C1 segment of cervical spinal cord (tissue), 14 donors: ENCODE measurements around the gene FNDC3B.

ENCODE experiments used
- DNase-seq, 14 donors: peaks; one replicate each; lab custom pipeline; 2025; lab: John Stamatoyannopoulos, UW

The FNDC3B gene

DNA sequence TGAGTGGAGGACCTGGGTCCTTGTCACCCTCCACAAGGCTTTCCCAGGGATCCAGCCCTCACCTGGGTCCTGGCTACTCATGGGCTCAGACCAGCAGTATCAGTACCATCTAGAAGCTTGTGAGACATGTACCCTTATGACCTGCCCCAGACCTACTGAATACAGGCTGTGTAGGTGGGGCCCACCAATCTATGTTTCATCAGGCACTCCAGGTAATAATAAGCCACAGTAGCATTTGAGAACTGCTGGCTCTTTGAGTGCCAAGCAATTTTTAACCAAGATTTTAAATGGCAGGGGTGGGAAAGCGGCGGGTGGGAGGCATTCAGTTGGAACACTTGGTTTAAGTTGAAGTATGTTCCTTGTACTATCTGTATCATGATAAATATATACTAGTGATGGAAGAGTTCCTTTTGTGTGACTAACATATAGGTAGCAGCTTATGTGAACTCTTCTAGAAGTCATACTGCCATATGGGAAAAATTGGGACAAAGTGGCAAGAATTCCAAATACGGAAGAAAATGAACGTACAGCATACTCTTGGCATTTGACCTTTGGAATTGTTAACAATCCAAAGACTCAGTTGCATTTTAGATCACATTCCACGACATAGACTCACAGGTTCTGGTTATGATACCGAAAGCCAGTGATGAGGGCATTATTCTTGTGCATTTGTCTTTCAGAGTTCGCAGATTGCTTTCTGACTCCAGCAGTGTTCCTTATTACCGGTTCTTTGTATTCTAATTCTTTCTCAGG, 218.4 kb downstream of the FNDC3B start:
- DNase-seq, result no peak

DNA sequence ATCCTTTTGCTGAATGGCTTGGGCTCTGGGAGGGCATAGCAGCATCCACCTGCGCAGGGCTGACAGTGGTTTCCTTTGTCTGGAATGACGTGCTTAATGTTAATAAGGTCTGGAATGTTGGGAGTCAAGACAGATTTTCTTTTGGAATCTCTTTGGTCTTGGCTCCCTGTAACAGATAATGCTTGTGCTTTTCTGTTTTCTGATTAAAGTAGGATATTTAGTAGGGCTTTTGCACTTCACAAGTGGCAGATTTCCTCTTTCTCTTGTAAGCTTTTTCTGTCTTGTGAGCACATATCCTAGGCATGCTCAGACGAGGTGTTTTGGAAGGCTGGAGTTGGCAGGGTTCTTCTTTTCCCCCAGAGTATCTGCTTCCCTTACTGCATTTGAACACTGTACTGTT, 219.2 kb downstream of the FNDC3B start:
- no peak for DNase-seq

GRCh38 chr3:172259111-172259541, 219.7 kb downstream of the FNDC3B start:
- peak in 2 of 14 donors; percentile 3 to 9 for DNase-seq

DNA sequence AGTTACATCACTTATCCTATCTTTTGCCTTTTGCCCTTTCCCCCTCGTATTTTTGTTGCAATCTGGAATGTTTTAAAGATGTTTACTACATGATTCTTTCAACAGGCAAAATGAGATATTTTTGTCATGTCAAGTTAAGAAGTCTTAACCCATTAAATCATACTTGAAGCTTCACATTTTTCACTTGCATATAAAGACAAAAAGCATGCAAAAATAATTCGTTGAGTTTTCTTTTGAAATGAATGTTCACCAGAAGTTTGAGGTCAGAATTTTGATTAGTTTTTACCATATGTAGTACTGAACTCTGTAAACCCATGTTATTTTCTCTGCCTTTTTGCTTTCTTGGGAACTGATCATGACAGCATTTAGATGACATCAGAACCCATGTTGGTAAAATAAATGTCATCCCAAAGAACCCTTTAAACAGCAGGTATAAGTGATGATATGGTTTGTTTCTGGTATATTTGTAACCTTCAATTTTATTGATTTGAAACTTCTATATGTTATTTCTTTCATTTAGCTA, 220.4 kb downstream of the FNDC3B start:
- DNase-seq, result no peak

GRCh38 chr3:172260381-172260780, 221.0 kb downstream of the FNDC3B start:
- DNase-seq, result no peak

DNA sequence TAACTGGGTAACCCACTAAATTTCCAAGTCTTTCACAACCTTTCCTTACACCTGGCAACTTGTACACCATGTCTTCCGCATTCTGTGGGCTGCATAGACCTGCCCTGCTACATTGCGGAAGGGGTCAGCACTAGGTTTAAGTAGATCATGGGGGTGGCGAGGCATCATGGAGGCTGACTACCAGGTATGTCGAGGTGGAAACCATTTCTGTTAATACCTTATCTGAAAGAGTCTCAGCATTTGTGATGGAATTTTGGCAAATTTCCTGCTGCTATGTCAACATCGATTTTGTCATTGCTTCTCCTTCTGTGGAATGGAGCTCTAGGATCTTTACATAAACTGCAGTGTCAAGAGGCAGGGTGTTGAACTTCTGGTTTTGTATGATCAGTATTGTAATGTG, 221.7 kb downstream of the FNDC3B start:
- DNase-seq, result no peak

DNA sequence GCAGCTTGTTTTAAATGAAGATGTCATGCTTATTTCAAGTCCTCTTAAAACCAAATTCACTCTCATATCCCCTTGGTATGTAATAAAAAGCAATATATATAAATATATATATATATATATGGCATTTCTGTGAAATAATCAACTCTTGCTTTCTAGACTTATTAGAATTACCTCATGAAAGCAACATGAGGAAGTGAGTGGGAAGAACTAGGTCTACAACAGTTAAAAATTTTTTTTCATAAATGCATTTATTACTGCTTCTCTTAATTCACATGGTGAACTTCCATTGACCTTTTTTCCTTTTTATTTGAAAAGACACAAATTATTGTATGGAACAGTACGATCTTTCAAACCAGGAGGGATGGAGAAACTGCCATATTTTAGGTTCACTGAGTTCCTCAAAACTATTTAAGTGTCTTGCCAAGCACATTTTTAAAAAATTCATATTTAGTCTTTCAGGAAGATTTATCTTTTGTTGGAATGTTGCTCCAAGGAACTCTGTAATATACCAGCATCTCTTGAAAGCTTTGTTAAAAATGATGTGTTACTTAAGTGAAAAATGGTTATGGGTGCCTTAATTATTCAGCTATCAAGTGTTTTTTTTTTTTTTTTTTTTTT, 223.7 kb downstream of the FNDC3B start:
- DNase-seq, result no peak

DNA sequence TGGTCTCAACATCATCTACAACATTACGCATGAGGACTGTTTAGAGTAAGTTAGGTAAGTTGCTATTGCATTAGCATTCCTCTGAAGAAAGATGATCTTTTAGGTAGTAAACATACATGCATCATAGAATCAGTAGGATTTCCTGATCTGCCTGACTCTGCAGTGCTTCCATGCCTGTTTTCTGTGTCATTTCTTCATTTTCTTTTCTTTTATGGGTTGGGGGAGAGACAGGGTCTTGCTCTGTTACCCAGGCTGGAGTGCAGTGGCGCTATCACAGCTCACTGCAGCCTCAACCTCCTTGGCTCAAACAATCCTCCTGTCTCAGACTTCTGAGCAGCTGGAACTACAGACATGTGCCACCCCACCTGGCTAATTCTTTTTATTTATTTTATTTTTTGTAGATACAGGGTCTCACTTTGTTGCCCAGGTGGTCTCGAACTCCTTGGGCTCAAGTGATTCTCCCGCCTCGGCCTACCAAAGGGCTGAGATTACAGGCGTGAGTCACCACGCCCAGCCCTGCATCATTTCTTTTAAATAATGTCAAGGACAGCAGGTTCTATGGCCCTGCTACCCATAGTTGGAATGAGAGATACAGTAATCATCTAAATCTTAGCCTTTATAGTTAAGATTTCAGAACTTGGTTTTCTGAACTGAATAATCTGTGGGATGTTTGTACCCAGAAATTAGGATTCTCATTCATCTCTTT, 224.6 kb downstream of the FNDC3B start:
- no peak for DNase-seq

DNA sequence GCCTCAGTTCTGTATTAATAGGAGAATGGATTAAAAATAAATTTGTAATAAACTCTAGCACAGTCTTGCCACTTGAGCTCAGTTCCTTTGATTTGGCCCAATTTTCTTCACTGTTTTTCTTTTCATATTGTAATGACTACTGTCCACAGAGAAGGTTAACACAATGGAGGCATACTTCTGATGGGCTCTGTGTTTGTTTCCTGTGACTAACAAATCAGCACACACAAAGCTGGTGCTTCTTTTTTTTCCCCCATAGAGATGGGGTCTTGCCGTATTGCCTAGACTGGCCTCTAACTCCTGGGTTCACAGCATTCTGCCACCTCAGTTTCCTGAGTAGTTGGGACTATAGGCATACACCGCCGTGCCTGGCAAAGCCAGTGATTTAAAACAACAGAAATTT, 226.7 kb downstream of the FNDC3B start:
- DNase-seq, result no peak

DNA sequence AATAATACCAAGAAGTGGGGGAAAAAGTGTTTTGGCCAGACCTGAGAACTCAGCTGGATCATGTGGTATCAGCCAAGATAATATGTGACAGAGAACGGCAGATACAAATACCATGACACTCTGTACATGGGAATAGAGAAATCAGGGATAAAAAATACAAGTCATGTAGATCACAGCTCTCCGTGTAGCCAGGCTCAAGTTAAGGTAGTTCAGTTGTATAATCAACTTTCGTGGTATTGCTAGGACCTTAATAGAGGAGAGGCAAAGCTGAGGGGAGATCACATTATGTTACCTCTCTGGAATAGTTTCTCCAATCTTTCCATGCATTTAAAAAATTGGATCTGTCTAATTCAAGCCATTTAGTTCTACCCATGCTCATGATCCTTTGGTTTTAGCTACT, 229.0 kb downstream of the FNDC3B start:
- no peak for DNase-seq

- DNase-seq, result no peak
Observed at GRCh38 chr3:172268868-172269267, 229.5 kb downstream of the FNDC3B start.

GRCh38 chr3:172270557-172271166, 231.3 kb downstream of the FNDC3B start:
- DNase-seq, result no peak

- DNase-seq, result no peak
Observed at GRCh38 chr3:172271386-172271976, 232.1 kb downstream of the FNDC3B start.

DNA sequence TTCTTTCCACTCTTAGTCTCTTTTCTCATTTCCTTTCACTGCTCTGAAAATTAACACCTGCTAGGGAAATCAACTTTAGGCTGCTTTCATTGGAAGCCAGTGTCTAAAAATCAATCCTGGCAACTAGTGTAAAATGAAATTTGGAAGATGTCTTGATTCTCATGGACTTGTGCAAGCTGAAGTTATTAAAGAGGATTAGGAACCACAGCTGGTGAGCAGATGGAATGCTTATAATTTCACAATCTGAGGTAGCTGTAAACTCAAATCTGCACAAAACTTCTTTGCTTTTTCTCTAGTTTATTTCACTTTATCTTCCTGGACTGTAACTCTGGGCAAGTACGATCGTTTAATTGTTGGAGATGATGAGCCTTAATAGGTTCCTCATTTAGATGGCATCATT, 233.3 kb downstream of the FNDC3B start:
- DNase-seq, result no peak

DNA sequence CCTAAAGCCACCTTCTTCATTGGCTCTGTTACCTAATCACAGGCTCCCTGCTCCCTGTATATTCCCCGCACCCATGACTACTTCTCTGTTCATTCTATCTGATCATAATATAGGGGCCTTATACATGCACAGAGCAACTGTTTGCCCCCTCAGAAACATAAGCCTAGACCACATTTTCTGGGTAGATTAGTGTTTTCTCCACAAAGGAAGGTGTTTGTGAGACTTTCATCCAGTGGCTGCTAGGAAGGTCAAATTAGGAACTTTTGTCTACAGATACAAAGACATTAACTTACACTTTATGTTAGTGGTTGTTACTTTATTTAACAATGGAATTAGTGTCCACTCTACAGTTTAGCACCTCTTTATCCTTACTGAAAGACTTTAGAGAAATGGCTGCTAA, 234.0 kb downstream of the FNDC3B start:
- DNase-seq, result no peak

DNA sequence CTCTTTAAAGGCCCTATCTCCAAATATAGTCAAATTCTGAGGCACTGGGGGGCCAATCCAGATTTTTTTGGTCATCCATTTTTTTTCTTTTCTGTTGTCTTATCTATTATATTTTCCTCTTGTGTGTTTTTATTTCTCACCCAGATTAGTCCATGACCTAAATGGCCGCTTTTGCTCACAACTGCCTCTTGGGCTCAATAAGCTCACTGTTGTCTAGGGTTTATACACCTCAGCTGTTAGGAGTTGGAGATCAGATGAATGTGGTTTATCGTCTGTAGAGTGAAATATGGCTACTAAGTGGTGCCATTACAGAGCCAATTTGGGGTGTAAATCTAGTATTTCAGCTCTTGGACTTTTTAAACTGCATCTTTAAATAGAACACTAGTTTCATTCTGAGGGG, 235.5 kb downstream of the FNDC3B start:
- DNase-seq, result no peak

DNA sequence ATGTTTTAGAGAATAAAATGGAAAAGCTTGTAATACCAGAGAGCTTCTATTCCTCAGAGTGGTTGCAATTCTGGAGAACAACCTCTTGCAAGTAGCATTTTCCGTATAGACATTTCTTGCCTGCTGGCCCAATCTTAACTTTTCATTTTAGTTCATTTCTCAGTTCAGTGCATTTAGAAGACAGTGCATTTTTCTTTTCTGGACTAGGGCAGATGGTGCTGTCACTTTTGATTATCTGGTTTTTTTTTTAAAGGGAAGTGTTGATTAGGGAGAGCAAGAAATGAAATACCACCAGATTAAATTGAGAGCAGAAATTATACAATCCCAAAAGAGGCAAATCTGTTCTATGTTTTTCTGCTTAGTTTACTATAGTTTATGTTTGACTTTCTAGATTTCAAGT, 236.2 kb downstream of the FNDC3B start:
- peak in 1 of 14 donors; percentile 51 for DNase-seq

DNA sequence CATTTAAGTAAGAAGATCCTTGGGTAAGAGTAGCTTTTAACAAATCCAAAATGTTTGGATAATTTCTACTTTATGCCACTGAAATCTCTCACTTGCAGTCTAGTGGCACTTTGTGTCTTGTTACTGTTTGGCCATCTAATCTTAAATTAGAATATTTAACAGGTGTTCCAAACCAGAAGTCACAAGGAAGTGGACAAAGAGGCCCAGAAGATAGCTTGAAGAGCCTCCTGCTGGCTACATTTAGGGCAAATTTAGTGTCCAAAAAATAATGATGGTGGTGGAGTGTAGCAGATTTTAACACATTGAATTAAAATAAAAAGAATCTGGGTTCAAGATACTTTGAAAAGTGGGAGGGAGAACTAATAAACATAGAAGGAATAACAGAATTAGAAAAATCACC, 236.7 kb downstream of the FNDC3B start:
- no peak for DNase-seq

GRCh38 chr3:172277151-172277652, 237.8 kb downstream of the FNDC3B start:
- no peak for DNase-seq

DNA sequence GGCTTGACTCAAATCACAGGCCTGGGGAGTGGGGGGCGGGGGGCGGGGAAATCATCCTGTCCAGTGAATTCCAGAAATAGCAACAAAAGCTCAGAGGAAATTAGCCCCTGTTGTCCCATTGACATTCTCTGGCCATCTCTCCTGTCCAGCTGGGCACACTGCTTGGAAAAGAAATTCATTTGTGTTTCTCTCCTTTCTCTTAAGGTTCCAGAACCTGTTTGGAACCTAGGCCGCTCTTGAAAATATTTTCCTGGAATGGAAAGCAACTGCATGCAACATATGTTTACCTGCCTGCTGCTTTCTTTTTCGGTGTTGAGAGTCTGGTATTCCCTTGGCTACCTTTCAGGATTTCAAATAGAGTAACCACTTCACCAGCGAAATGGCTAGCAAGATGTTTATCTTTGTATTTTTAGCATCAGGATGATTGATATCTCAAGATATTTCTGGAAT, 239.8 kb downstream of the FNDC3B start:
- DNase-seq, result peak in 1 of 14 donors; percentile 81

DNA sequence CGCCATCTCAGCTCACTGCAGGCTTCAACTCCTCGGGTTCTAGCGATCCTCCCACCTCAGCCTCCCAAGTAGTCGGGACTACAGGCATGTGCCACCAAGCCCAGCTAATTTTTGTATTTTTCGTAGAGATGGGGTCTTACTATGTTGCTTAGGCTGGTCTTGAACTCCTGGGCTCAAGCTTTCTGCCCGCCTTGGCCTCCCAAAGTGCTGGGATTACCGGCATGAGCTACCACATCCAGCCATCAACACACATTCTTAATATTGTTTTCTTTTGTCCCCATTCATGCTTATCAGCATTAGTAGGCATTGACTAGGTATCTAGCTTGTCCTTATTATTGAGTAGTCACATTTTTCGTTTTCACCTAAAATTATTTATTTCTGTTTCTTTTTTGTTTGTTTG, 240.6 kb downstream of the FNDC3B start:
- DNase-seq, result no peak
